K562 (cell line): Measurements from ENCODE around the gene JMY. TPM values are rescaled to one million over a fixed set of nuclear protein-coding genes. Genes with fewer than 3 reads are reported as not detected.

Source experiments
- ATF1 ChIP-seq, 2 experiments: fragments of 450-650 bp in 1 of 2; IDR thresholded peaks; 2 replicates each; pipeline ENCODE4 v1.6.1; 2016; ENCODE audit warnings: missing compliant biosample characterization in 1 of 2, missing genetic modification characterization in 1 of 2
- BRF2 ChIP-seq: IDR thresholded peaks from 3 replicates; pipeline ENCODE4 v1.6.1; 2011; ENCODE audit warnings: borderline replicate concordance, mild to moderate bottlenecking; ENCODE audit not compliant: insufficient read length, insufficient read depth
- CXXC5 ChIP-seq: fragments of 250-450 bp; sonication (Bioruptor Pico); IDR thresholded peaks from 2 replicates; pipeline ENCODE4 v1.8.0; 2022; ENCODE audit warnings: inconsistent platforms, mild to moderate bottlenecking, moderate library complexity
- E2F5 ChIP-seq: sonication (generic); formaldehyde crosslinking; IDR thresholded peaks from 2 replicates; pipeline ENCODE4 v1.8.0; 2022; ENCODE audit warnings: mild to moderate bottlenecking, missing genetic modification reagents
- ETV6 ChIP-seq, 3 experiments: fragments of 150-350 bp in 1 of 3; sonication (generic) in 1 of 3; formaldehyde crosslinking in 1 of 3; IDR thresholded peaks; 2 replicates each; pipeline versions ENCODE4 v1.6.1 to v1.8.0; 2014 to 2022; ENCODE audit warnings: borderline replicate concordance in 2 of 3, low read depth in 2 of 3, antibody characterized with exemption in 1 of 3, low read length in 1 of 3, mild to moderate bottlenecking in 1 of 3, missing genetic modification reagents in 1 of 3
- KDM4B ChIP-seq, 2 experiments: fragments of 450-650 bp in 1 of 2; sonication (generic) in 1 of 2; IDR thresholded peaks; 2 replicates each; pipeline ENCODE4 v1.6.1; 2016 to 2017; ENCODE audit warnings: borderline replicate concordance in 2 of 2, antibody characterized with exemption in 1 of 2, low read depth in 1 of 2, mild to moderate bottlenecking in 1 of 2
- MITF ChIP-seq: IDR thresholded peaks from 2 replicates; pipeline ENCODE4 v1.6.1; 2014; ENCODE audit warnings: antibody characterized with exemption
- MLX ChIP-seq, 2 experiments: fragments of 450-650 bp in 1 of 2; sonication (generic) in 1 of 2; formaldehyde crosslinking; conservative IDR thresholded peaks; 2 replicates each; pipeline versions ENCODE4 v1.4.0 to v1.8.1; 2020 to 2022; ENCODE audit warnings: mild to moderate bottlenecking in 1 of 2, missing genetic modification reagents in 1 of 2
- NCOA1 ChIP-seq: fragments of 450-650 bp; IDR thresholded peaks from 2 replicates; pipeline ENCODE4 v1.6.1; 2016; ENCODE audit warnings: low read depth
- PREB ChIP-seq: sonication (generic); formaldehyde crosslinking; IDR thresholded peaks from 2 replicates; pipeline ENCODE4 v1.8.1; 2023; ENCODE audit warnings: mild to moderate bottlenecking, missing genetic modification reagents
- TCF7 ChIP-seq: sonication (generic); IDR thresholded peaks from 2 replicates; pipeline ENCODE4 v1.6.1; 2016; ENCODE audit warnings: antibody characterized with exemption, borderline replicate concordance
- ZNF561 ChIP-seq: fragments of 450-650 bp; formaldehyde crosslinking; conservative IDR thresholded peaks from 2 replicates; pipeline ENCODE4 v1.4.0; 2020; ENCODE audit warnings: mild to moderate bottlenecking, moderate library complexity
- ZNF584 ChIP-seq: fragments of 200-800 bp; sonication (Bioruptor generic); IDR thresholded peaks from 2 replicates; pipeline ENCODE4 v1.6.1; 2016; ENCODE audit warnings: low read depth, mild to moderate bottlenecking, missing genetic modification characterization, missing compliant biosample characterization
- ZNF668 ChIP-seq: fragments of 250-450 bp; sonication (Bioruptor Pico); IDR thresholded peaks from 2 replicates; pipeline ENCODE4 v1.8.0; 2022; ENCODE audit warnings: mild to moderate bottlenecking, inconsistent platforms
- polyA plus RNA-seq, 8 experiments: library from polyadenylated mRNA; depleted of rRNA in 4 of 8; stranded (reverse) in 5 of 8; unstranded in 3 of 8; fragments of >200 nt; fragmentation: Nextera tagmentation in 2 of 8; fragmentation: Illumina TruSeq in 1 of 8; extraction: Ambion mirVana in 2 of 8; extraction: Trizol in 1 of 8; gene quantifications; 2 replicates each; pipeline versions ENCODE4 v1.2.1 to v1.2.3, GENCODE V29; 2011 to 2014; ENCODE audit warnings: inconsistent platforms in 1 of 8, missing spikeins in 1 of 8
- total RNA-seq, 7 experiments: library from RNA; depleted of rRNA in 6 of 7; stranded (reverse); fragments of >200 nt in 6 of 7; fragmentation: Illumina TruSeq in 2 of 7; extraction: Trizol in 2 of 7; gene quantifications; 2 replicates each; pipeline versions ENCODE4 v1.2.1 to v1.2.3, GENCODE V29; 2011 to 2021; ENCODE audit warnings: low replicate concordance in 1 of 7
- TF ChIP-seq, protein P1 (sequence below): sonication (generic); formaldehyde crosslinking; IDR thresholded peaks from 2 replicates; pipeline ENCODE4 v1.8.1; 2022; ENCODE audit warnings: missing genetic modification reagents
- TF ChIP-seq, protein P2 (sequence below): fragments of 200-800 bp; sonication (Bioruptor generic); IDR thresholded peaks from 2 replicates; pipeline ENCODE4 v1.6.1; 2017; ENCODE audit warnings: missing genetic modification characterization, missing compliant biosample characterization

Gene JMY
- total and polyA plus RNA-seq, 9 of the 15 experiments (the other 6 are each of a cell fraction or from before 2014, with no cell fraction given): 1.1 to 5.5 (median 3.7) TPM

DNA sequence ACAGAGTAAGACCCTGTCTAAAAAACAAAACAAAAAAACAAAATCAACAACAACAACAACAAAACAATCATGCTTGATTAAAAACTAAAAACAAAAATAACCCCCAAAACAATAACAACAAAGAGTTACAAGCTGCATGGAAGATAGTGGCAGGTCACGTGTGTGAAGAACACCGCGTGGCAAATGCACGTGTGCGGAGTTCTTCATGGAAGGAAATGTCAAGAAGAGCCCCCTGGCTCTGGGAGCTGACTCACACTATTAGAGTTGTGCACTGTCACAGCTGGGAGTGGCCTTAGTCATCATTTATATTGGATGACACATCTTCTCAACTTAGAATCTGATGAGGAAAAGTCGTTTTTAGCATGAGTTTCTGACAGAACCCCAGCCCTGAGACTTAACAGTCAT is 110.5 kb downstream of the JMY start (continued):
- TF ChIP-seq ETV6 (IDR thresholded peaks at IDR 0.05; ENCODE audit: borderline replicate concordance in 1 of 2, low read depth in 2 of 2, low read length in 1 of 2) (no peak), ETV6 (CRISPR knock-in tag; IDR thresholded peaks at IDR 0.05; ENCODE audit: borderline replicate concordance) (no peak), MLX (CRISPR knock-in tag; conservative IDR thresholded peaks at IDR 0.05) (no peak), NCOA1 (0 out of 2 replicates have a peak, but pooled peaks have one; percentile 27), ZNF668 (CRISPR knock-in tag) (no peak), CXXC5 (CRISPR knock-in tag) (0 out of 2 replicates have a peak, but pooled peaks have one; percentile 17), KDM4B (IDR thresholded peaks at IDR 0.05; ENCODE audit: borderline replicate concordance in 2 of 2, low read depth in 1 of 2) (no peak), TCF7 (no peak), BRF2 (no peak), ZNF561 (CRISPR knock-in tag) (no peak), PREB (no peak), ATF1 (CRISPR knock-in tag; IDR thresholded peaks at IDR 0.05) (no peak), ATF1 (tag; IDR thresholded peaks at IDR 0.05) (0 out of 2 replicates have a peak, but pooled peaks have one; percentile 21), ZNF584 (CRISPR knock-in tag) (no peak), E2F5 (no peak), MITF (0 out of 2 replicates have a peak, but pooled peaks have one; percentile 21)
- TF ChIP-seq, protein P1, sequence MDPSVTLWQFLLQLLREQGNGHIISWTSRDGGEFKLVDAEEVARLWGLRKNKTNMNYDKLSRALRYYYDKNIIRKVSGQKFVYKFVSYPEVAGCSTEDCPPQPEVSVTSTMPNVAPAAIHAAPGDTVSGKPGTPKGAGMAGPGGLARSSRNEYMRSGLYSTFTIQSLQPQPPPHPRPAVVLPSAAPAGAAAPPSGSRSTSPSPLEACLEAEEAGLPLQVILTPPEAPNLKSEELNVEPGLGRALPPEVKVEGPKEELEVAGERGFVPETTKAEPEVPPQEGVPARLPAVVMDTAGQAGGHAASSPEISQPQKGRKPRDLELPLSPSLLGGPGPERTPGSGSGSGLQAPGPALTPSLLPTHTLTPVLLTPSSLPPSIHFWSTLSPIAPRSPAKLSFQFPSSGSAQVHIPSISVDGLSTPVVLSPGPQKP (CRISPR knock-in tag): no peak
- TF ChIP-seq, protein P2, sequence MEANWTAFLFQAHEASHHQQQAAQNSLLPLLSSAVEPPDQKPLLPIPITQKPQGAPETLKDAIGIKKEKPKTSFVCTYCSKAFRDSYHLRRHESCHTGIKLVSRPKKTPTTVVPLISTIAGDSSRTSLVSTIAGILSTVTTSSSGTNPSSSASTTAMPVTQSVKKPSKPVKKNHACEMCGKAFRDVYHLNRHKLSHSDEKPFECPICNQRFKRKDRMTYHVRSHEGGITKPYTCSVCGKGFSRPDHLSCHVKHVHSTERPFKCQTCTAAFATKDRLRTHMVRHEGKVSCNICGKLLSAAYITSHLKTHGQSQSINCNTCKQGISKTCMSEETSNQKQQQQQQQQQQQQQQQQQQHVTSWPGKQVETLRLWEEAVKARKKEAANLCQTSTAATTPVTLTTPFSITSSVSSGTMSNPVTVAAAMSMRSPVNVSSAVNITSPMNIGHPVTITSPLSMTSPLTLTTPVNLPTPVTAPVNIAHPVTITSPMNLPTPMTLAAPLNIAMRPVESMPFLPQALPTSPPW (CRISPR knock-in tag): no peak
